ENCODE results near the gene ARID1A.

DNA sequence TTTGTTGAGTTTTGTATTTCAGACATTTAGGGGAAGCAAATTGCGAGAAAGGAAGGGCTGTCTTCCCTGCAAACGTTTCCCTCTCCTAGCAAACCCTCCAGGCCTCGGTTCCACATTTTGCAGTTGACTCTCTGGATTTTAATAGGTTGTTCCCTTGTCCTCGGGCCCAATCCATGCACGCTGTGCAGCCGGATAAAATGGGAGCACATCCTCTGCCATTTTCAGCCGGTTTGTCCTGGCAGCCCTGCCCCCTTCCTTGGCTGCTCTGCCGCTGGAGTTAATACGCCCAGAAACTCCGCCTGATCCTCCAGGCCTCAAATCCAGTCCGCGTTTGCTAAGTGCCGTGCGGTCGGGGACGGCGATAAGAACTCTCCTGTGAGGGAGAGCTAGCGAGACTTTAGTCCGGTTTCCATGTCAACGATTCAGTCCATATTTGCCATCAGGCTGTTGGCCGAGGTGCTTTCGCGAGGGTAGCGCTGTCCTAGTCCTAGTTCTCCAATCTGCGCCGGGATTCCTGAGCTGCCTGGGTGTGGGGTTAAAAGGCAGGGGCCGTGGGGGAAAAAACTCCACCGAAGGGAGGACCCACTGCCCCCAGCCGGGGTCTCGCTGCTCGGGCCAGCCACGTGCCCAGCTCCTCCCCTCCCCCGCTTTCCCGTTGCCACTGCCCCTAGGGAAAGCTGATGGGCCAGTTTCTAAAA lies 2.9 kb upstream of the ARID1A start:
- TF ChIP-seq EZH2 (IDR thresholded peaks at IDR 0.05; ENCODE audit: low read length, missing control alignments) = no peak
- TF ChIP-seq, protein P1, sequence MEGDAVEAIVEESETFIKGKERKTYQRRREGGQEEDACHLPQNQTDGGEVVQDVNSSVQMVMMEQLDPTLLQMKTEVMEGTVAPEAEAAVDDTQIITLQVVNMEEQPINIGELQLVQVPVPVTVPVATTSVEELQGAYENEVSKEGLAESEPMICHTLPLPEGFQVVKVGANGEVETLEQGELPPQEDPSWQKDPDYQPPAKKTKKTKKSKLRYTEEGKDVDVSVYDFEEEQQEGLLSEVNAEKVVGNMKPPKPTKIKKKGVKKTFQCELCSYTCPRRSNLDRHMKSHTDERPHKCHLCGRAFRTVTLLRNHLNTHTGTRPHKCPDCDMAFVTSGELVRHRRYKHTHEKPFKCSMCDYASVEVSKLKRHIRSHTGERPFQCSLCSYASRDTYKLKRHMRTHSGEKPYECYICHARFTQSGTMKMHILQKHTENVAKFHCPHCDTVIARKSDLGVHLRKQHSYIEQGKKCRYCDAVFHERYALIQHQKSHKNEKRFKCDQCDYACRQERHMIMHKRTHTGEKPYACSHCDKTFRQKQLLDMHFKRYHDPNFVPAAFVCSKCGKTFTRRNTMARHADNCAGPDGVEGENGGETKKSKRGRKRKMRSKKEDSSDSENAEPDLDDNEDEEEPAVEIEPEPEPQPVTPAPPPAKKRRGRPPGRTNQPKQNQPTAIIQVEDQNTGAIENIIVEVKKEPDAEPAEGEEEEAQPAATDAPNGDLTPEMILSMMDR (conservative IDR thresholded peaks at IDR 0.05 in 1 of 2, IDR thresholded peaks at IDR 0.05 in 1 of 2; ENCODE audit: low read depth in 1 of 2, low read length in 2 of 2) = no peak
